Measurements from ENCODE around the gene LRP3.
"Not testable (repeated sequence)": the region's sequence is repeated elsewhere in the genome, so short reads cannot be mapped to it uniquely, and the experiment has no call there.

Gene LRP3

GRCh38 chr19:33204136-33204973, 10.2 kb downstream of the LRP3 start:
- DNase-seq = no peak

DNA sequence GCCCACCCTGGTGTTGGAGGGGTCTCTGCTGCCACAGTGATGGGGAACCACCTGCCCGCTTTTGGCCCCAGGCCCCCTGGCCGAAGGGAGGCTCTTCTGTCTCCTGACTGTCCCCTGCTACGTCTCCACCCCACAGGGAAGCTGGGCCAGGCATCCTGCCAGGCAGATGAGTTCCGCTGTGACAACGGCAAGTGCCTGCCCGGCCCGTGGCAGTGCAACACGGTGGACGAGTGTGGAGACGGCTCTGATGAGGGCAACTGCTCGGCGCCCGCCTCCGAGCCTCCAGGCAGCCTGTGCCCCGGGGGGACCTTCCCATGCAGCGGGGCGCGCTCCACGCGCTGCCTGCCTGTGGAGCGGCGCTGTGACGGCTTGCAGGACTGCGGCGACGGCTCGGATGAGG, 11.0 kb downstream of the LRP3 start:
- no peak for DNase-seq

GRCh38 chr19:33205531-33206260, 11.6 kb downstream of the LRP3 start:
- DNase-seq = no peak

GRCh38 chr19:33206261-33207039, 12.3 kb downstream of the LRP3 start:
- DNase-seq = no peak

GRCh38 chr19:33207040-33207620, 13.0 kb downstream of the LRP3 start:
- no peak for DNase-seq

- no peak for DNase-seq
Observed at GRCh38 chr19:33207903-33208302, 13.8 kb downstream of the LRP3 start.

DNA sequence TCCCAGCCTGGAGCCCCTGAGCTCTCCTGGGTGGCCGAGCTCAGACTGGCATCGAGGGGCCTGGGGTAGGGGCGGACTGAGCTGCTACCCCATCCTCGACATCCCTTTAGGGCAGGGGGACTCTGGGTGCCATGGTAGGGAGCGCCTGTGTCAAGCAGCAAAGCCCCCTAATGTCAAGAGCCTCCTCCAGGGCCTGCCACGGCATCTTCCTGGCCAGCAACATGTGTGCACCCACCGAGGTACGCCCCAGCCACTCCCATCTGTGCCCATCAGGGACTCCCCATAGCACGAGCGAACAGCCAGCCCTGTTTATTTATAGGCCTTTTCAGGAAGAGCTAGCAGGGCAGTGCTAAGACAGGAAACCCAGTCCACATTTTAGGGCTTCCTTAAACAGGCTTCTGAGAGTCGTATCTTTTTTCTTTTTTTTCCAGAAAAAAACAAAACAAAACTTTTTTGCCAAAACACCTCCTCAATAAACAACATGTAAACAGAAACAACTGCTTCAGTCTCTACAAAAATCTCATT, 14.3 kb downstream of the LRP3 start:
- no peak for DNase-seq

DNA sequence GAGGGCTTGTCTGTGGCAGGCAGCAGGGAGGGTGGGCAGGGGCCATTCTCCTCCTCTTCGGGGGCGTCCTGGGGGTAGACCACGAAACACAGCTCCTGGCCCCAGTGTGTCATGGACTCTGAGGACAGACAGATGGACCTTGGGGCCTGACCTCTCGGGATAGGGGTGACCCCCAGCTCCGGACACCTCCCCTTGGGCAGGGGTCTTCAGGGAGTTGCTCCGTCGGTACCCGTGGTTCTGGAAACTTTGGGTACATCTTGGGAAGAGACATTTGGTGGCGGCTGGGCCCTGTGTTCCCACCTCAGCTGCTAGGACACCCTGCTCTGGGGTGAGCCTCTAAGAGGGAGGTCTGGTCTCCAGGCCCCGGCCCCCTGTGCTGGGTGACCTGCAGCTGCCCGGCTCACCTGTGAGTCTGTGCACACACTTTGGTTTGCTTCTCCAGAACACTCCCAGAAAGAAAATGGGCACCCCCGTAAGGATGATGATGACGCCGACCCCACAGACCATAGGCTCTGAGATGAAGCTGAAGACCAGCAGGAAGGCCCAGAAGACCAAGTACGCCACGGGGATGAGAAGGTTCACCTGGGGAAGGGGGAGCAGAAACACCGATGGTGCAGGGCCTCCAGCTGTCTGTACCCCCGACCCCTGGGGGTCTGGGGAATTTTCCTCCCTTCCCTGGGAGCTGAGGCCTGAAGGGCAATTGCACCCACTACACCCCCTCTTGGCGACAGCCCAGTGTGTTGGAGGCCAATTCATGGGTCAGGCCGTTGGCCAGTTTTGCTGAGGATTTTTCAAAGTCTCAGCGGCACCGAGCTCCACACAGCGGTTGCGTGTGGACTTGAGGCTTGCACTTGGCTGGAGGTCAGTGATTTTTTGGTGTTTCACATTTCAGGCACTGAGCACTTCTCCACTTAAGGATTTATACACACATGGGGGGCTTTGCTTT, 15.0 kb downstream of the LRP3 start:
- DNase-seq = no peak

GRCh38 chr19:33209850-33210230, 15.7 kb downstream of the LRP3 start:
- not testable (repeated sequence) for DNase-seq

GRCh38 chr19:33210266-33210940, 16.3 kb downstream of the LRP3 start:
- DNase-seq = no peak

DNA sequence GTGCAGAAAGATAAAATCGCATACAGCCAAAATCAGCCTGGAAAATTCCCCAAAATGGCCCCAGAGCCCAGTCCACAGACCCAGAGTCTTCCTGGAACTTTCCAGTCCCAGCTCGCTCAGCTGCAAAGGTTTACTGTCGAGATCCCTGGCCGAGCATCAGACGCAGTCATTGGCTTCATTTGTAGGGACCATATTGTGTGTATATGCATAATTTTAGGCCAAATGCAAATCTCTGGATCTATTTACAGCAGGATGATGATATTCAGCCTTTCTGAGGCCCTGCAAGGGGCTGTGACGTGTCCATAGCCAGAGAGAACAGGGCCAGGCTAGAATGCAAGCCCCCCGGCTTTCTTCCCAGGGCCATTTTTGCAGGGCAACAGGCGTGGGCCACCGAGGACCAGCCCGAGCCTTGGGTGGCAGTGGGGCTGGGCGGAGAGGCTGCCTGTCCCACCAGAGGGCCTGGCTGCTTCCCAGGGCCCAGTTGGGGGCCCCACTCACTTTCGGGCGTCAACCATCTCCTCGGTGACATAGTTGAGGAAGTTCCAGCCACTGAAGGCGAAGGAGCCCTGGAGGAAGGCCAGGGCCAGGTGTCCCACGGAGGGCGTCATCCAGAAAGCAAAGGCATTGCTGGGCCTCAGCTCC, 17.8 kb downstream of the LRP3 start:
- no peak for DNase-seq

DNA sequence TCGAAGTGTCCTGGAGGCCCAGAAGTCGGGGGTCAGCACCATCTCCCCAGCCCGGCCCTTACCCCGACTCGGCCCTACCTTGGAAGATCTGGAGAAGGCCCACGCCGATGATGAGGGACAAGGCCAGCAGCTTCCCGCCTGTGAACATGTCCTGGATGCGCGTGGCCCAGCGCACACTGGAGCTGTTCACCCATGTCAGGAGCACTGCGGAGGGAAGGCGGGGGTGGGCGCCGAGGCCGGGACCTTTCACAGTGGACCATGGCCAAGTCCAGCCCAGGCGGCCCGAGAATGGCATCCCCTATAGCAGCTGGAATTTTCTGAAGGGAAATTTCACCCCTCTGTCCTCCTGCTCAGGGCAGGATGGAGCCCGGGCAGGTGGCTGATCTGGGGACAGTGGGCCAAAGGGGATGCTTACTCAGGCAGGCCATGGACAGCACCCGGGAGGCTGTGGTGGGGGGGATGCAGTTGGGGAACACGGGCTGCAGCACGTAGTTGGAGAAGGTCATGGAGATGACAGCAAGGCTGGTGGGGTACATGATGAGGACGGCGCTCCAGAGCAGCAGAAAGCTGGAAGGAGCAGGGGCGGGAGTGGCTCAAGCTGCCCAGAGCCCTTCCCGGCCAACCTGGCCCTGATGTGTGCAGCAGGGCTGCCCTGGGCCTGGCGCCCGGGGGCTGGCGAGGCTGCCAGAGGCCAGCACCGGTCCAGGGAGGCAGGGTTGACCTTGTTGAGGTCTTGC, 18.5 kb downstream of the LRP3 start:
- no peak for DNase-seq

DNA sequence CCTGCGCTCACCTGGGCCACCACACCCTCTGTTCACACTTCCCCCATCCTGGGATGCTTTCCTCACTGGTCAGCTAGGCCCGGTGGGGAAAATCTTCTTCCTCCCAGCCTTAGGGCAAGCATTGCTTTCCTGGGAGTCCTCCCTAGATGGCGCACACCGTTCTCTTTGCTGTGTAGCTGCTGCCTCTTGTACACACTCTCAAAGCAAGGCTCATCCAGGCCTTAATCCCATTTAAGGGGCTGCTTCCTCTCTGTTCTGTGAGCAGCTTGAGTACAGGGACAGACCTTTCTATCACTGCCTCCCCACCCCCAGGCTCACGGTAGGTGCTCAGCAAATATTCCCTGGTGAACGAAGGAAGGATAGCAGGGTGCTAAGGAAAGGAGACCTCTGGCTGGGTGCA, 20.5 kb downstream of the LRP3 start:
- DNase-seq = no peak

DNA sequence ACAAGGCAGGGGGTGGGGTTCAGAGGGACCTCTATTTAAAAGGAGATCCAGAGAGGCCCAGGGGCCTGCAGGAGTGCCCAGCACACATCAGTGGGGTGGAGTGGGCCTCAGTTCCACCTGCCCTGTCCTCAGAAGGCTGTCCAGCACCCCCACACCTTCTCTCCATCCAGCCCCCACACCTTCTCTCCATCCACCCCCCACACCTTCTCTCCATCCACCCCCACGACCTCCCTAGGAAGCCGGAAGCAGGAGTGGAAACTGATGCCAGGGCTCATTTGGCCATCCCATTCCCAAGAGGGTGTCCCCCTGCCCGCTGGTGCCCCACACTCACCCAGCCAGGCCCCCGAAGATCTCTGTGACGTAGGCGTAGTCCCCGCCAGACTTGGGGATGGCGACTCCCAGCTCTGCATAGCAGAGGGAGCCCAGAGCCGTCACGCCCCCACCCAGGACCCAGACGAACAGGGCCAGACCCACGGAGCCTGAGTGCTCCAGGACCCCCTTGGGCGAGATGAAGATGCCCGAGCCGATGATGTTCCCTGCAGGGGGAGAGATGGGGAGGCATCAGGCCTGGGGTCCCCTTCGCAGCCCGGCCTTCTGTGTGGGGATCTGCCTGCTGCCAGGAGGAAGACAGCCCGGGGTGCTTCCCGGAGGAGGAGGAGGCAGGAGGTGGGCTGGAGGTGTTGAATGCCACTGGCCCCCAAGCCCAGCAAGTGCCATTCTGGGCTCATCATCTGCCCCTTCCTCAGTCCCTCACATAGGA, 21.5 kb downstream of the LRP3 start:
- no peak for DNase-seq

- no peak for DNase-seq
Observed at GRCh38 chr19:33216198-33216830, 22.2 kb downstream of the LRP3 start.

DNA sequence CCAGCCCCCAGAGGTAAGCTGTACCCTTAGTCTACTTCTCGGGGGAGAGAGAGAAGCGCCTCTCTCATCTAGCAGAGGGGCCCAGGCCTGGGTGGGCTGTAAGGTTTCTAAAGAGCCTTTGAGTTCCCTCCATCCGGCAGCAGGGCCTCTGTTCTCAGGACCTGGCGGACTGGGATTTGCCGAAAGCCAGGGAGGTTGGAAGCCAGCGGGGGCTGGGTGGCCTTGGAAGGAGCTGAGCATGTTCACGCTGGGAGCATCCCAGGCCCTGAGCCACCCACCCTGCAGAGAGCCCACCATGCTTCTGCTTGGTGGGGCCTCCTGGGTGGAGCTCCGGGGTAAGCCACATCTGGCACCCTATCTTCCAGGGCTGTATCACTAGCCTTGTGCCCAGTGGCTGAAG, 23.8 kb downstream of the LRP3 start:
- no peak for DNase-seq

DNA sequence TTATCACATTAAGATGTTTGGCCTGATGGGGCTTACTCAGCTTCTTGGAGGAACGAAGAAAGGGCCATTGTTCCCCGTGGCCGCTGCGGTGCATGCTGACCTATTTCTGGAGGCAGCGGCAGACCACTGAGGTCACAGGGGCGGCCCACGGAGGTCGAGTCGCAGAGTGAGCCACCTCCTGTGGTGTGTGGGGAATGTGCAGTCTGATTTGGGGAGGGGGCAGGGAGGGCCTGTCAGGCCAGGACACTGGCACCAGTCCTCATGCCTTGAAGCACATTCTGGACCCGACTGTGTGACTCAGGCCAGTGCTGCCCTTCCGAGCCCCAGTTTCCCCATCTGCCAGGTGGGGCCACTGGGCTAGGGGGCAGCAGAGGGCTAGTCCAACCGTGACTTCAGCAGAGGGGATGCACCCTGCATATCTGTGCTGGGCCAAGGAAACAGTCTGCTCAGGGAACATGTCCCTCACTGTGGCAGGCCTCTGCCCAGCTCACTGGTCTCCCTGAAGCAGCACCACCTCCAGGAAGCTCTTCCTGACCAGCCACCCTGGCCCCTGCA, 25.2 kb downstream of the LRP3 start:
- DNase-seq = no peak

- no peak for DNase-seq
Observed at GRCh38 chr19:33220115-33220514, 26.0 kb downstream of the LRP3 start.
